GM23248 (cell line): Measurements from ENCODE around the gene PIP5K1B.

ENCODE experiments used
- EZH2 ChIP-seq: fragments of 200-600 bp; sonication (generic); IDR thresholded peaks from 2 replicates; pipeline ENCODE4 v1.6.1; 2018; ENCODE audit warnings: antibody characterized with exemption, mild to moderate bottlenecking; ENCODE audit not compliant: insufficient read depth, poor library complexity, severe bottlenecking
- EZH2phosphoT487 ChIP-seq: fragments of 200-600 bp; sonication (generic); IDR thresholded peaks from 2 replicates; pipeline ENCODE4 v1.6.1; 2018; ENCODE audit warnings: antibody characterized with exemption, moderate library complexity, mild to moderate bottlenecking, low read depth; ENCODE audit not compliant: insufficient read depth

- TF ChIP-seq EZH2phosphoT487 (no peak), EZH2 (no peak)
These were observed 101.0 kb downstream of the PIP5K1B start for GRCh38 chr9:68805890-68806517.
